ENCODE results near the gene VPS8. TPM values are rescaled to one million over a fixed set of nuclear protein-coding genes. Genes with fewer than 3 reads are reported as not detected.

Gene VPS8
- total RNA-seq, 2 donors from 2014 or later, result 40.1 to 78.0 TPM

DNA sequence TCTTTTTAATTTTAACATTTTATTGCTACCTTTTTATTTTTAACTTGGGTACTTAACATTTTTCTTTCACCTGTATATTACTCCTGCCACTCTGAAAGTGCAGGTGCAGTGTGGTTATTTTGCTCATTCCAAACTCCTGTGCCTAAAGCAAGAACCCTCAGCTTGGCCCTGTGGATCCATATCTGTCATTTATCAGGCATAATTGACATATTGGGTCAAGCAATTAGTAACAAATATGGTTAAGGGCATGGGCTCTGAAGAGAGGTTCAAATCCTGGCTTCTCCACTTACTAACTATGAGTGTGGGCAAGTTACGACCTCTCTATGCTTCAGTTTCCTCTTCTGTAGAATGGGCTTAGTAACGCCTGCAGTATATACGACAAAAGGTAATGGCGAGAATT lies 9.8 kb upstream of the VPS8 start:
- no peak overlapping the region for H3K4me3 ChIP-seq
- TF ChIP-seq, protein P1, sequence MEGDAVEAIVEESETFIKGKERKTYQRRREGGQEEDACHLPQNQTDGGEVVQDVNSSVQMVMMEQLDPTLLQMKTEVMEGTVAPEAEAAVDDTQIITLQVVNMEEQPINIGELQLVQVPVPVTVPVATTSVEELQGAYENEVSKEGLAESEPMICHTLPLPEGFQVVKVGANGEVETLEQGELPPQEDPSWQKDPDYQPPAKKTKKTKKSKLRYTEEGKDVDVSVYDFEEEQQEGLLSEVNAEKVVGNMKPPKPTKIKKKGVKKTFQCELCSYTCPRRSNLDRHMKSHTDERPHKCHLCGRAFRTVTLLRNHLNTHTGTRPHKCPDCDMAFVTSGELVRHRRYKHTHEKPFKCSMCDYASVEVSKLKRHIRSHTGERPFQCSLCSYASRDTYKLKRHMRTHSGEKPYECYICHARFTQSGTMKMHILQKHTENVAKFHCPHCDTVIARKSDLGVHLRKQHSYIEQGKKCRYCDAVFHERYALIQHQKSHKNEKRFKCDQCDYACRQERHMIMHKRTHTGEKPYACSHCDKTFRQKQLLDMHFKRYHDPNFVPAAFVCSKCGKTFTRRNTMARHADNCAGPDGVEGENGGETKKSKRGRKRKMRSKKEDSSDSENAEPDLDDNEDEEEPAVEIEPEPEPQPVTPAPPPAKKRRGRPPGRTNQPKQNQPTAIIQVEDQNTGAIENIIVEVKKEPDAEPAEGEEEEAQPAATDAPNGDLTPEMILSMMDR (IDR thresholded peaks at IDR 0.05), result no peak
- H3K4me1 ChIP-seq (ENCODE audit: control insufficient read depth in 1 of 2, low read depth in 2 of 2), result no peaks in the 10 kb centered on the region
- H3K9me3 ChIP-seq, result no peaks in the 10 kb centered on the region
- ATAC-seq (ENCODE audit: insufficient number of reproducible peaks, low FRiP score, low read depth) (no peak), DNase-seq (ENCODE audit: low spot score) (no peak)
- no peaks in the 10 kb centered on the region for H3K36me3 ChIP-seq
- no peaks in the 10 kb centered on the region for H3K27me3 ChIP-seq (replicated peaks; ENCODE audit: insufficient read depth)
- H3K27ac ChIP-seq, result no peak overlapping the region

- Histone ChIP-seq H3K27me3 (replicated peaks; ENCODE audit: insufficient read depth) (no peaks in the 10 kb centered on the region), H3K4me1 (ENCODE audit: control insufficient read depth in 1 of 2, low read depth in 2 of 2) (no peaks in the 10 kb centered on the region), H3K27ac (peak overlapping the region in 1 of 2 donors; percentile 8), H3K9me3 (no peaks in the 10 kb centered on the region), H3K4me3 (no peak overlapping the region), H3K36me3 (no peaks in the 10 kb centered on the region)
- DNase-seq (ENCODE audit: low spot score) (no peak), ATAC-seq (ENCODE audit: insufficient number of reproducible peaks, low FRiP score, low read depth) (no peak)
- TF ChIP-seq, protein P1 (IDR thresholded peaks at IDR 0.05), result no peak
These were observed 7.2 kb upstream of the VPS8 start for GRCh38 chr3:184804801-184805200.

- H3K4me1 ChIP-seq (ENCODE audit: control insufficient read depth in 1 of 2, low read depth in 2 of 2), result no peaks in the 10 kb centered on the region
- DNase-seq (ENCODE audit: low spot score) (no peak), ATAC-seq (ENCODE audit: insufficient number of reproducible peaks, low FRiP score, low read depth) (no peak)
- peak overlapping the region in 1 of 2 donors; percentile 8 for H3K27ac ChIP-seq
- H3K4me3 ChIP-seq, result no peak overlapping the region
- TF ChIP-seq, protein P1 (IDR thresholded peaks at IDR 0.05), result no peak
- no peaks in the 10 kb centered on the region for H3K36me3 ChIP-seq
- no peaks in the 10 kb centered on the region for H3K27me3 ChIP-seq (replicated peaks; ENCODE audit: insufficient read depth)
- no peaks in the 10 kb centered on the region for H3K9me3 ChIP-seq
These were observed 6.5 kb upstream of the VPS8 start for GRCh38 chr3:184805351-184806038.

- Histone ChIP-seq H3K36me3 (no peaks in the 10 kb centered on the region), H3K27me3 (replicated peaks; ENCODE audit: insufficient read depth) (no peaks in the 10 kb centered on the region), H3K4me1 (ENCODE audit: control insufficient read depth in 1 of 2, low read depth in 2 of 2) (no peaks in the 10 kb centered on the region), H3K4me3 (no peak overlapping the region), H3K9me3 (no peaks in the 10 kb centered on the region), H3K27ac (no peak overlapping the region)
- DNase-seq (ENCODE audit: low spot score) (no peak), ATAC-seq (ENCODE audit: insufficient number of reproducible peaks, low FRiP score, low read depth) (no peak)
- TF ChIP-seq, protein P1 (IDR thresholded peaks at IDR 0.05), result no peak
These were observed 5.2 kb upstream of the VPS8 start for GRCh38 chr3:184806567-184807271.

DNA sequence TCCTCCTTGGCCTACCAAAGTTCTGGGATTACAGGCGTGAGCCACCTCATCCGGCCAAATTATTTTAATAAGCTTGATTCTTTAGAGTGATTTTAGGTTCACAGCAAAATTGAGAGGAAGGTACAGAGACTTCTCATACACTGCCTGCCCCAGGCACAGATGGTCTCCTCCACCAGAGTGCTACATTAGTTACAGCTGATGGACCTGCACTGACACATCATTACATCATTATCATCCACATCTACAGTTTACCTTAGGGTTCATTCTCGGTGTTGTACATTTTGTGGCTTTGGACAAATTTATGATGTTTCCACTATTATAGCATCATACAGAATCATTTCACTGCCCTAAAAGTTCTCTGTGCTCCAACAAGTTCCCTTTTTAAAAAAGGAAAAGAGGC lies 4.4 kb upstream of the VPS8 start:
- Histone ChIP-seq H3K27me3 (replicated peaks; ENCODE audit: insufficient read depth) (no peaks in the 10 kb centered on the region), H3K9me3 (no peaks in the 10 kb centered on the region), H3K4me1 (ENCODE audit: control insufficient read depth in 1 of 2, low read depth in 2 of 2) (peaks cover 0 to under 1% of the 10 kb centered on the region in 2 donors), H3K36me3 (no peaks in the 10 kb centered on the region), H3K4me3 (no peak overlapping the region), H3K27ac (no peak overlapping the region)
- TF ChIP-seq, protein P1 (IDR thresholded peaks at IDR 0.05), result no peak
- DNase-seq (ENCODE audit: low spot score) (no peak), ATAC-seq (ENCODE audit: insufficient number of reproducible peaks, low FRiP score, low read depth) (no peak)

Data from thoracic aorta (tissue), 2 donors.